Activated CD4-positive, alpha-beta T cell treated with anti-CD3 and anti-CD28 coated beads for 24 hours (primary cell): ENCODE data around the gene TMEM200B.
"Not testable (repeated sequence)": the region's sequence is repeated elsewhere in the genome, so short reads cannot be mapped to it uniquely, and the experiment has no call there.

Experiments
- DNase-seq, 2 donors: peaks; one replicate each; pipeline ENCODE4 v3.0.0-alpha.2; 2020; ENCODE audit warnings: low read depth in 2 of 2

Gene TMEM200B

DNA sequence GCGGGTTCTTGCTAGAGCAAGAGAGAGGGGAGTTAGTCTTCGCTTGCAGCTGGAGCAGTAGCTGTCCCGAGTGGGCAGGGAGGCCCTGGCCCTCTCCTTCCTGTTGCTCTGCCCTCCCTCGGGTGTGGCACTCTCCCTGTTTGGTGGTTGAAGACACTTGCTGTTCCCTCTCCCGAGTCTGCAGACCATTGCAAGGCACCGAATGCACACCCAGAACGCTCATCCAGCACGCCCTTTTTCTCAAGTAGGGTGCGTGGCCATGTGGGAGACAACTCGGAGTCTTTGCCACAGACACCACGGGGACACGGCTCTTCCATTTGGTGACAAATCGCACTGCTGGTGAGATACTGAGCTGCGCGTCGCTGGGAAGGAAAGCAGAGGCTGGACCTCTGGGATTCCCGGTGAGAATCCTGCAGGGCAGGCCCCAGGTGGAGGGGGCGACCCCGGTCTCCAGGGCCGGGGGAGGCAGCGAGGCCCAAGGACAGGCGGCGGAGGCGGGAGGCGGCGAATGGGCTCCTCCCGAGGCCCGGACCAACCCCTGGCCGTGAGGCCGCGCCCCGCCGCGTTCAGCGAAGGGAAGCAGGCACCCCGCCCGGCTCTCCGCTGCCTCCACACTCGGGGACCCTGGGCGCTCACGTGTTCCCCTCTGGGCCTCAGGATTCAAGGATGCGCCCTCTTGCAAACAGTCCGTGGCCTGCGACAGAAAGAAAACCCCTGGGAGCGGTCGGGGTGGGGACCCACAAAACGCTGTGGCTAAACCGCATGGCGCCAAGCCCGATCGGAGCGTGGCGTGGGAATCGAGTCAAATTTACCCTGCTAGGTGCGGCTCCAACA lies 10.4 kb upstream of the TMEM200B start:
- DNase-seq = no peak

DNA sequence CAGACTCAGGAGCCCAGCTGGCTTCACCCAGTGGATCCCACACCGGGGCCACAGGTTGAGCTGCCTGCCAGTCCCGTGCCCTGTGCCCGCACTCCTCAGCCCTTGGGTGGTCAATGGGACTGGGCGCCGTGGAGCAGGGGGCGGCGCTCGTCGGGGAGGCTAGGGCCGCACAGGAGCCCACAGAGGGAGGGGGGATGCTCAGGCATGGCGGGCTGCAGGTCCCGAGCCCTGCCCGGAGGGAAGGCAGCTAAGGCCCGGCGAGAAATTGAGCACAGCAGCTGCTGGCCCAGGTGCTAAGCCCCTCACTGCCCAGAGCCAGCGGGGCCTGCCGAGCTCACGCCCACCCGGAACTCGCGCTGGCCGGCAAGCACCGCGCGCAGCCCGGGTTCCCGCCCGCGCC lies 7.4 kb upstream of the TMEM200B start:
- DNase-seq = not testable (repeated sequence)

DNA sequence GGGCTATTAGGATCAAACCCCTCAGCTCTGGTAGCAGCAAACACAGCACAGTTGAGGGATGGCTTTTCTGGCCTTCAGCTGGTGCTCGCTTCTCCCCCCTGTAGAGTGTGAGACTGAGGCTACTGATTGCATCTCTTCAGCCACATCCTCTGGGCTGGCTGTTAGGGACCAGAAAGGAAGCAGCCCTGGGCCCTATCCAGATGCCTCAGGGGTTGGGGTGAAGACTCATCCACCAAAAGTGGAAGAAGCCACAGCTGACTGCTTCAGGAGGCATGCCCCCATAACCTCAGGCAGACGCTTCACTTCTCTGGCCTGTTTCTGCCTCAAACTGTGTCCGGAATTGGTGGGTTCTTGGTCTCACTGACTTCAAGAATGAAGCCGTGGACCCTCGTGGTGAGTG lies 6.2 kb upstream of the TMEM200B start:
- DNase-seq = no peak

DNA sequence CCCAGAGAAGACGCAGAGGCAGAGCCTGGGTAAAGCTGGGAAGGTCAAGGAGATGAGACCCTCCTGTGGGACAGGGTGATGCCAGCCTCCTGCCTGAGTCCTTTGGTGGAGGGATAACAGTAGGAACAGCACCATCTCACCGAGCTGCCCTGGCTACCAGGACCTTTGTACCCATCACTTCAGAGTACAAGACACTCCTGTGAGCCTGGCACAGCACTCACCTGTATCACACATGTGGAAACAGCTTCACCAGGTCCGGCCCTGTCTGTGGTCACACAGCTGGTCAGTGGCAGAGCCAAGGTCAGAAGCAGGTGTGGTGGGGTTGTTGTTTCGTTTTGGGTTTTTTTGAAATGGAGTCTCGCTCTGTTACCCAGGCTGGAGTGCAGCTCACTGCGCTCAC lies 5.0 kb upstream of the TMEM200B start:
- no peak for DNase-seq

DNA sequence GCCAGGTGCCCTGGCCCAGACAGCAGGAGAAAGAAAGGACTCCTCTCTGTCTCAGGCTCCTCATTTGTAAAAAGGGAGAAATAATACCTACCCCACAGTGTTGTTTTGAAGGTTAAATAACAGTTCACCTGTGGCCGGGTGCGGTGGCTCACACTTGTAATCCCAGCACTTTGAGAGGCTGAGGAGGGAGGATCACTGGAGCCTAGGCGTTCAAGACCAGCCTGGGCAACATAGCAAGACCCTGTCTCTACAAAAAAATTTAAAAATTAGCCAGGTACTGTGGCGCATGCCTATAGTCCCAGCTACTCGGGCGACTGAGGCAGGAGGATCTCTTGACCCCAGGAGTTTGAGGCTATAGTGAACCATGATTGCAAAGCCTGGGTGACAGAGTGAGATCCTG lies 2.5 kb upstream of the TMEM200B start:
- DNase-seq = no peak

DNA sequence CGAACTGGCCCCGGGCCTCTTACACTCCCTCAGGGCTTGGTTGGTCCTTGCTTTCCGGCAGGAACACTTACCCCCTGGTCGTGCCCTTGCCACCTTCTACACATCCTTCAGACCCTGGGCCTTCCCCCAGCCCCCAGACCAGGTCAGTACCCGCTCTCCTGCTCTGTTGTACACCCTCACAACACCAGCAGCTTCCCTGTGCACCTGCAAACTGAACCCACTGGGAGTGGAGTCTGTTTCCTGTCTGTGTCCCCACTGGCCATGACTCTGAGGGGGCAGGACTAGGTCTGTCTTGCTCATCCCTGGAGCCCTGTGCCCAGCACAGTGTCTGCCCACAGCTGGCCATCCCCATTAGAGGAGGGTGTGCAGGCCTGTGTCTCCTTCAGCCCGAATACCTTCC lies 2.1 kb upstream of the TMEM200B start:
- DNase-seq = no peak

DNA sequence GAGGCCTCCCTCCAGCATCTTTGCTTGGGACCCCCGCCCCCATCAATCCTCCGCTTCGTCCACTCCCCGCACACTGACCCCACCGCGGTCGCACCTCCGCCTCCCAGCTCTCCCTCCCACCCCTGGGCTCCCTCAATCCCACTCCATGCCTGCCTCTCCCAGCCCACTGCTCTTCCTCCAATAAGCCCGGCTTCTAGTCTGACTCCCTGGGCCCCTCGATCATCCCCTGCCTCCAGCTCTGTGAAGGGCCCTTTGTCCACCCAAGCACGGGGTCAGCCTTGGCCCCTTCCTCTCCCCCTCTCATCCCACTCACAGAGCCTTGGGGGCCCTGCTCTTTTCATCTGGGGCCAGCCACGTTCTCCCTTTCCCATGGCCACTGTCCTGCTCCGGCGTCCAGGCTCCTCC lies 1.5 kb upstream of the TMEM200B start:
- no peak for DNase-seq

DNA sequence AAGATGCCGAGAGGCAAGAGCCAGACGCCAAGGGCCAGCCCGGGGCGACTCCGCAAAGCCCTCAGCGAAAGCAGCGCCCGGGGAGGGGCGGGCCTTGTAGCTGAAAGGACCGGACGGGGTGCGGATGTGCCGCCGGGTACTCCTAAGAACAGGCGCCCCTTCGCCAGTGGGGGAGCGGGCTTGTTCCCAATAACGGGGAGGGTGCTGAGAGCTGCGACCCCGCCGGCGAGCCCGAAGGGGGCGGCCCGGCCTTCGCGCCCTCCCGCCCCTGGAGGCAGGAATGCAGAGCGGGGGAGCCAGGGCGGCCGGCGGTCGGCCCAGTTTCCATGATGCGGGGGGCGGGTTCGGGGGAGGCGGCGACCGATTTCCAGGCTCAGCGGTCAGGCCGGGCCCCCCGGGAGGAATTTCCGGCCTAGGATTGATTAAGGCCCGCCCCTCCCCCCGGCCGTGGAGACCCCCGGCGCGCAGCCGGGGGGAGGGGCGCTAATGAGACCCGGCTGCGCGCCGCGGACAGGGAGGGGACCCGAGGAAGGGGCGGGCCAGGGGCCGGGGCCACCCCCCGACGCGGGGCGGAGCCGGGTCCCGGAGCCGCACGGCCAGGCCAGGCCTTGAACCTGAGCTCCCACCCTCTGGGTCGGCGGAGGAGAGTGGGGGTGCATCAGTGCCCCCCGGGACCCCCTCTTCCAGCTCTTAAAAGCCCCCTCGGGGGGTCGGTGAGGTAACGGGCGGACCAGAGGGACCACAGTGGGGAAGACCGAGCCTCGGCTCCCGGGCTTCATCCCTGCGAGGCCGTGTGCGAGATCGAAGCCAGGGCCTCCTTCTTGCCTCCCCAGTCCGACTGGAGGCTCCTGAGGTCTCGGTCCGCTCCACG lies 898 bp upstream of the TMEM200B start:
- peak in 1 of 2 donors; percentile 59 for DNase-seq

DNA sequence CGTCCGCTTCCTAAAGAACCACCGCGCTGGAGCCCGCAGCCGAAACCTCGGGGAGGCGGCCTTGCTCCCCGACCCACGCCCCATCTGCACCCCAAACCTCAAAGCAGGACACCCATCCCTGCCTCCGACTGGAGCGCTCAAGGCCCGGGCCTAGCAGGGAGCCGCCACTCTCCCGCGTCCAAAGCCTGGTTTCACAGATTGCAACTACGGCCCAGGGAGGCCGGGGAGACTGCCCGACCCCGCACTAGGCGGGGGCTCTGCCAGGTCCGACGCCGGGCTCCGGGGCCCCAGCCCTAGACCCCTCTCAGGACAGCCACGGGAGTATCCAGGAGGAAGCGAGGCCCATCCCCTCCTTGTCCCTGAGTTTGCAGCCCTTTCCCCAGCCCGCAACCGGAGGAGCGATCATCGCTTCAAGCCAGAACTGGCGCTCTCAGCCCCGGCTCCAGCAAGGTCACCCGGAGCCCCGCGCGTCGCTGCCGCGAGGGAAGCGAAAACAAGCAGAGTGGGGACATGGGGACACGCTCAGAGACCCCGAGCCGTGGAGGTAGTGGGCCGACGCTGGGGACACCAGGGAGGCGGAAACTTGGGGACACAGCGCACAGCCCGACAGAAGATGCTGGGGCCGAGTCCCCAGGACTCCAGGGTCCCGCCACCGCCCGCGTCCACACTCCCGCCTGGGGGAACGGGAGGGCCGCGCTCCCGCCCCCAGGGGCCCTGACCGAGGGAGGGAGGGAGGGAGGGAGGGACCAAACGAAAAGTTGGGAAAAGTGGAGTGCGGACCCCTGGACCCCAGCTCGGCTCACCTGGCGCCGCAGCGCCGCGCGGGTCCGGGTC lies 433 bp downstream of the TMEM200B start:
- no peak for DNase-seq

DNA sequence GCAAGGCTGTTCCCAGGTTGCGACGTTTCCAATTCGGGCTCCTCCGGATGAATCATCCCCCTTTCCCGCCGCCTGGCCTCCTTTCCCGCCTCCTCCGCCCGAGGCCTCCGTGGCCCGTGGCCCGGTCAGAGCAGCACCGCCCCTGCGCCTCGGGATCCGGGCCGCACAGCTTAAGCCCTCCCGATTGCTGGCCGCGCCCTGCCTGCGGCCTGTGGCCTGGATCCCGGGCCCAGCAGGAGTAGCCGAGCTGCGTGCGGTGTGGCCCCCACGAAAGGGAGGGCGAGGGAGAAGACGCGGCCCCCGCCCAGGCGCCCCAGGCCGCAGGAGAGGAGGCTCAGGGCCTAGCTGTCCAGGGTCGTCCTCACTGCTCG lies 1.0 kb downstream of the TMEM200B start:
- DNase-seq = no peak

DNA sequence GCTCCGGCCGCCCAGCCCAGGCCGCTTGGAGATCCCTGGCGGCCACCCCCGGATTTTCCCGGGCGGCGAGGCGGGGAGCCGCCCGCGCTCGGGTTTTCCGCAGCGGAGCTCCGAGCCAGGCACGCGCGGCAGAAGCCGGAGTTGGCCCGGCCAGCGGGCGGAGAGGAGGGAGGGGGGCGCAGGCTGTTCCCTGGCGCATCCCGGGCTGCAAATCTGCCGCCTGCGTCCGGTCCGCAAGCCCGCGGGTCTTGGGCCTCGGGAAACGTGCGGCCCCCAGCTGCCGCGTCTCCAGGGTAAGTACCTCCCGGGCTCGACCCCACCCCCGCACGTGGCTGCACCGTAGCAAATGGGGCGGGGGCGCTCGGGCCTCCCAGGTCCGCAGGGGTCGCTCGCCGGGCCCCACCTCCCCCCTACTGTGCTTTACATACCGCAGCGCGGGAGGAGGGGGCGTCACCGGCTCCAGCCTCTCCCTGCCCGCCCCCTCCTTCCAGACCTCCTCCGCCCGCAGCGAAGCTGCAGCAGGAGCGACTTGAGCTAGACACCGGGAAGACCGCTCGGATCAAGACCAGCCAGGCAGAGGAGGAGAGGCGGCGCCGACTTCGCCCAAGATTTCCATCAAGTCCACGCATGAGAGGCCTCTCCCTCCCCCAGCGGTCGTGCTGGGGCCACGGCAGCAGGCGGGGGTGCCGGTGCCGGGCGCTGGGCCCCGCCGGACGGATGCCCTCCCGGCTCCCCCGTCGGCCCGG lies 1.6 kb downstream of the TMEM200B start:
- DNase-seq = no peak

DNA sequence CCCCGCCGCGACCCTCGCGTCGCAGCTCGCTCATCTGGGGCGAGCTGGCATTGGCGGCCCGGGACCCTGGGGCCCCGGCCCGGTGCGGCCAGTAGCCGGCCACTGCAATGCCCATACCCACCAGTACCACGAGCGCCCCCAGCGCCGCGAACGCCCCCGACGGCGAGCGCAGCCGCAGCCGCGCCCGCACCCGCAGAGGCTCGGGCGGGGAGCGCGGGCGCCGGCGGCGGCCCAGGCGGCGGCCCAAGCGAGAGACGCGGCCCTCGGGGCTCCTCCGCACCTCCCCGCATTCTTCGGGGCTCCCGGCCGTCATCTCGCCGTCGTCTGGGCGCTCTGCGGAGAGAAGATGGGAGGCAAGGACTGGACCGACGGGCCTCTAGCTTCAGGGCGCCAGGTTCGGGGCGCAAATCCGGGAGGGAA lies 2.2 kb downstream of the TMEM200B start:
- no peak for DNase-seq

DNA sequence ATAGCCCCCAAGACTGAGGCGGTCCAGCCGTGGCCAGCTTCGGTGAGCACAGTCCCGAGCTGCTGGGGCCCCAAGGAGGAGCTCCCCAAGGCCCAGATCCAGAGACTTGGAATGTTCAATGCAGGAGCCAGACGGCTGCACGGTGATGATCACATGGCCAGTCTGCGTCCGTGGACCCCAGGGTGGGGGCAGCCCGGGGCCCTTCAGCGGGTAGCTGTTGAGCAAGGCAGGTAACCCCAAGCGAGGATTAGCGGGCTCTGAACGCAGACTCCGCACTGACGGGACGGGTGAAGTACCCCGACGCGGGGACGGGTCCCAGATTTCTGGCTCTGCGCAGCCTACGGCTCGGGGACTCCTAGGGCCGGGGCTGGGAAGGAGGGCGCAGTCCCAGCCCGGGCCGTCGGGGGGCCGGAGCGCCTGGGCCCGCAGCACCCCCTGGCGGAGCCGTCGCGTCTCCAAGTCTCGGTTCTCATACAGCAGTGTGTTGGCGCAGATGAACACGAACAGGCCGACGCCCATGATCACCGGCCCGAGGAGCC lies 2.7 kb downstream of the TMEM200B start:
- DNase-seq = peak; percentile 49 to 59

DNA sequence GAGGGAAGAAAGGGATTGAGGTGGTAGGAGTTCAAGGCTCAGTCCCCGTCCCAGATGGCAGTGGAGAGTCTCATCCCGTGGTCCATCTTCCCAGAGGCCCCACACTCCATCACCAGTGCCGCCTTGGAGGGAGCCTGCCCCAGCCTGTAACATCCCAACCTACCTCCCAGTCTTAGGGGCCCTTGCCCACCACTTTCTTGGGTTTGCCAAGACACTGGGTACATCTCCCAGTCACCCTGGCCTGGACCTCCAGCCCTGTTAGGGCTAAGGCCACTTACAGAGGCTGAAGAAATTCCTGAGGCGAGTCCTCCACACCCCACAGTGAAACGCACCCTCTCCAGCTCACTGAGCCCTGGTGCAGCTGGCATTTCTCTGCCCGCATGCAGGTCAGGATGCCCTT lies 3.3 kb downstream of the TMEM200B start:
- no peak for DNase-seq

DNA sequence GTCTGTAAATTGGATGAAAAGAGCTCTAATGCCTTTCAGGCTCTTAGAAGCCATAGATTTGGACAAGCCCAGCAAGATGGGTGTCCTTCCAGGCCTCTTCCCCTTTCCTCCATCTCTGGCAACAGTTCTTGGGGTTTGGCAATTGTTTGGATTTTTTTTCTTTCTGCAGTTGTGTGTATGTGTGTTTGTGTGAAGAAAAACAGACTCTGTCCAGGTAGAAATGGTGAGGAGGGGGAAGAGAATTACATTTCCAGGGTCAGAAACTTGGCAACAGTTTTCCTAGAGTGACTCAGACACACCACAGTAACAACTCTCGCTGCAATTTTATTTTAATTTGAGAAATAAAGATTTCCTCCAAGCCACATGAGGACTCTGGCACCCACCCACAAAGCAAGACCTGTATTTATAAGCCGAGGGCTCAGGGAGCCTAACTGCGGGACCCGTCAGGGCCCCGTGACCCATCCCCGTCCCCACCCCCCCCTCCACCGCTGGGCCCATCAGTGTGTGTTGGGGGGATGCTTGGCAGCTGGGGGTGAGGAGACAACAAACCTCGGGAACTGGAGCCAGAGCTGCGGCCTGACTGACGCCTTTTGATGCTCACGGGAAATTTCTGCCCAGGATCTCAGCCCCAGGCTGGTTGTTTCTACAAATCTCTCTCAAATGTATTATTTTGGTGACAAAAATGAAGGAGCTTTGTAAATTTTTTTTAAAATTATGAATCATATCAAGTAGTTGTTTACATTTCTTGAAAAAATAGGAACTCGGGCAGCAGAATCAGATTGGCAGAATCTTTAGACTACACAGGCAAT lies 4.4 kb downstream of the TMEM200B start:
- DNase-seq = no peak

DNA sequence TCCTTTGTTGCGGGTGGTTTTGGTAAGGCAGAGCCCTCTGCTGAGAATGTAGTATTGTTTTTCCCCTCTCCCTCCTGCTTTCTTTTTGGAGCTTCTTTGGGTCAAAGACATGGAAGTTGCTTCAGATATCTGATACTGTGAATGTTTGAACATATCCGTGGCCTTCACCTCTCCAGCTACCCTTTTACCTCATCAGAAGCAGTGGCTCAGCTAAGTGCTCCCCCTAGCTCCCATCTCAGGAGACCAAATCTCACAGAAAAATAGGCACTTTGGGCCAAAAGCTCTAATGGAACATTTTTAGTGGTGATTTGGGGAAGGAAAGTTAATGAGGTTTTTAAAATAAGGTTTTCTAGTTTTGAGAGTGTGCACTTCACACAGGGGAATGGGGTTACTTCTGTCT lies 6.3 kb downstream of the TMEM200B start:
- no peak for DNase-seq

DNA sequence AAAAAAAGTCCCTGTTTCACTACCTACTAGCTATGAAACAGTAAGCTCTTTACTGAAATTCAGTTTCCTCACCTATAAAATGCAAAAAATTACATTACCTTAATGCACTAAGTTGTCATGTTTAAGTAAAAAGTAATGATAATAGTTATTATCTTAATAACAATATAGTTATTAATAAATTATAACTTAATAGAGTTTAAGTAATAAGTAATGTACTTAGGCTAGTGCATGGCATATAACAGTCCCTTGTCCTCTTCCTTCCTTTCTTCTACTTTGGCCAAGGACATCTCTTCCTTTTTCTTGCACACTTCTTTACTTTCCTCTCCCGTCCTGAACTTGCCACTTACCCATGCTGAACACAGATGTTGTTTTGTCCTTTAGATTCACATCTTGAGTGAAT lies 9.0 kb downstream of the TMEM200B start:
- no peak for DNase-seq

DNA sequence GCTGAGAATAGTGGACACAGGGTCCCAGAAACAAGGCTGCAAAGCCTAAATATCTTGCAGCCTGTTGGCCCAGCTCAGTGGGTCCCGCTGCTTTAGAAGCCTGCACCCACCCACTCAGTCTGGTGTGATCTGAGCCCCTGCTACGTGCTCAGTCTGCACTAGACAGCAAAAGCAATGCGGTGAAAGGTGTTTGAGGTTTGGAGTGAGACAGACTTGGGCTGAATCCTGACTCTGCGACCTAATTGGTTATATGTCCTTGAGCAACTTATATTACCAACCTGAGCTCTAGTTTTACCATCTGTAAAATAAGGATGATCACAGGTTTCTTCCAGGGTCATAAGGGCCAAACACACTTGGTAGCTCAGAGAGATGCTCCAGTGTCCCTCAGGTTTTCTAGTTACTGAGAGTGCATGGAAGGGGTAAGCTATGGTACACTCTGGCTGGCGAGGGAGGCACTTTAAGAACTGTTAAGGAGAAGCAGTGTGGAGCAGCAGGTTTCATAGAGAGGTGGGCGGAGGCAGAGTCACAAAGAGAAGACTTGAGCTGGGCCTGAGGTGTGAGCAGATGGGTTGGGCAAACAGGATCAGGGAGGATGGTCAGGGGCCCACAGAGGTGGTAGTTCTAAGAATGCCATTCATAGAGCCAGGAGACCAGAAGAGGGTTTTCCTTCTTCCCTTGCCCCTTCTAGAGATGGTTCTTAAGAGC lies 10.1 kb downstream of the TMEM200B start:
- no peak for DNase-seq

DNA sequence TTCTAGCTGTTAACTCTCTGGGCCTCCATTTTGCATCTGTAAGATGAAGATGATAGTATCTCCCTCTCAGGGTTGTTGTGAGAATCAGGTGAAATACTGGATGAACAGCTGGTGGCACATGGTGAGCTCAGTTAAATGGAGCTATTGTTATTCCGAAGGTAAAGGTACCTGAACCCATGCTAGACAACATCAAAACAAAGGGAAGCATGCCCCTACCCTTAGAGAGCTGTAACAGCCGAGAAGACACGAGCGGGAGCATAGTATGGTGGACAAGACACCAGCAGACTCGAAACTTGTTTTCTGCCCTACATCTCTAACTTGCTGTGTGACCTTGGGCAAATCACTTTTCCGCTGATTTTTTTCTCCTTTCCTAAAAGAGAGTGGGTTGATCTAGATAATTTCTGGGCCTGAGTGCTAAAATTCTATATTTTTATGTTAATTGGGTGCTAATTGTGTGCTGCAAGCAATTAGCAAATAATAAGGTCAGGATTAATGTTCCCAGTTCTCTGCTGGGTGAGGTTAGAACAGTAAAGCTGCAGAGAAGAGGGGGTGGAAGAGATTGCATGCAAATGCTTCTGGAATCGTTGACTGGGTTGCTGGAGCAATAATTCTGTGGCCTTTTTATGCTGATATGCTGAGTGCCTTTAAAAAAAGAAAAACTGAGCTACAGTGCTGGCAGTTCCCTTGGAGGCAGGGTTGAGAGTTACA lies 10.8 kb downstream of the TMEM200B start:
- no peak for DNase-seq
